Stimulated activated CD8-positive, alpha-beta memory T cell treated with anti-CD3 and anti-CD28 coated beads, Interleukin-7, amount 100 ng/mL, for 48 hours (primary cell): ENCODE results near the gene ST3GAL5.
"Not testable (repeated sequence)": the region's sequence is repeated elsewhere in the genome, so short reads cannot be mapped to it uniquely, and the experiment has no call there.

Source experiments
- DNase-seq, 2 donors: peaks; one replicate each; pipeline ENCODE4 v3.0.0-alpha.2; 2020; ENCODE audit warnings: low read depth in 1 of 2; ENCODE audit errors: extremely low read depth in 1 of 2

The ST3GAL5 gene

DNA sequence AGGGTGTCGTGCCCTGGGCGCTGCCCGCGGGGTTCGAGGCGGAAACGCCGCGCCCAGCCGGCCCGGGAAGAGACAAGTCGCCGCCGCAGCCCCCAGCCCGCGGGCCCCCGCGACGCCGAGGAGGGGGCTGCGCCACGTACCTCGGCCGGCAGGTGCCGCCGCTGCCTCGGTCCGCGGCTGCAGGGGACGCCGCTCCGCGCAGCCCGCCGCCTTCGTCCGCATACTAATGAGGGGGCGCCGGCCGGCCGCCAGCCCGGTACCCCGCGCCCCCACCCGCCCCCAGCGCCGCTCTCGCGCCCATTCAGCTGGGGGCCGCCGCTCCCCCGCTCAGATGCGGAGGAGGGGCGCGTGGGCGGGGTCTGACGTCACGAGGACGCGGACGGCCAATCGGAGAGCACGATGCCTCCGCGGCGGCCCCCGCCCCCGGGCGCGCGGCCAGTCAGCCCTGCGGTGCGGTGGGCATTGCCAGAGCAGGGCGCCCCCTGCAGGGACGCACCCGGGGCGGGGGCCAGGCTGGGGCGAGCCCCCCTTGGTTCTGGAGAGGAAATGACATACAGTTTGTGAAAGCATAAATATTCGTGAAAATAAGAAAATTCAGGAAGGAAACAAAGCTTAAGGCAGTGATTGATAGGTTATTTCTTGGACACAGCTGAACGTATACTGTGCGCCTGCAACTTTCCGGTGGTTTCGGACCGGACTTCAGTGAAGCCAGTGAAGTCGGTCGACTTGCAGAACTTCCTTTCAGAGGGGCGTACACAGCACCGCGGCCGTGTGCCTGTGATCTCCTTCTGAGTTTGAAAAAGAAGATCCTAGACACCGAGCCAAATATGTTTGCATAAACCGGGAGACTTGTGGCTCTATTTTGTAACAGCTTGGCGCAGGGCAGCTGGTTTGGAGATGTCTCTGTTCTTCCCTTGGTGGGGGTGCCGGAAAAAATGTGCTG is at the start of gene ST3GAL5:
TSS of gene ST3GAL5 (minus strand) at position 307 of the 943 bp plus-strand sequence. CDS start at position 222, 85 bp downstream.
- DNase-seq, result peak; percentile 74 to 83

DNA sequence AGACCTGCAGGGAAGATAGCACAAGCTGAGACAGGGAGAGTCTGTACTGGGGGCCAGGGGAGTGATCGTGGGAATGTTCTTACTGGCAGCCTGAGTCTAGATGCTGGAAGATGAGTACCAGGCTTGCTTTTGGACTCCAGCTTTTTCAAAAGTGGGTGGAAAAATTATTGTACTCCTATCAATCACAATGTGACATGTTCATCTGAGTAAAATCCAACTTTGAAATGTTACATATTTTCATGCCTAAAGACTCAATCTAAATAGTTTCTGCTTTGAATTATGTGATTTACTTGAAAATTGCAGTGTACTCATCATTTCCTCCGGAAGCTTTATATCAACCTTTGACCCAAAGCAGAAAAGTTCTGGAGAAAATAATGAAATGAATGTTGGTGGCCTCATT is 49.7 kb upstream of the ST3GAL5 start:
- no peak for DNase-seq

DNA sequence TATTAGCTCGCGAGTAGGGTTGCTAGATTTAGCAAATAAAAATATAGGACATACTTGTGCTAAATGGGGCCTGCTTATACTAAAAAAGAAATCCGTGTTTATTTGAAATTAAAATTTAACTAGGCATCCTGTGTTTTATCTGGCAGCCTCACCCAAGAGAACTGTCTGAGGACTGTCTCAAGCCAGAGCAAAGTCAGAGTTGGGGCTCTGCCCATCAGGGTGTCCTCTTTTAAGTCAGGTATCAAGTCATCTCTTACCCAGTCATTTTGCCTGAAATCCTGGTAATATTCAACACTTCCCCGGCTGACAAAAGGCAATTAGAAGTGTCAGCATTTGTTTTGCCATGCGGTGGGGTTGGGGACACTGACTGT is 48.3 kb upstream of the ST3GAL5 start:
- no peak for DNase-seq

DNA sequence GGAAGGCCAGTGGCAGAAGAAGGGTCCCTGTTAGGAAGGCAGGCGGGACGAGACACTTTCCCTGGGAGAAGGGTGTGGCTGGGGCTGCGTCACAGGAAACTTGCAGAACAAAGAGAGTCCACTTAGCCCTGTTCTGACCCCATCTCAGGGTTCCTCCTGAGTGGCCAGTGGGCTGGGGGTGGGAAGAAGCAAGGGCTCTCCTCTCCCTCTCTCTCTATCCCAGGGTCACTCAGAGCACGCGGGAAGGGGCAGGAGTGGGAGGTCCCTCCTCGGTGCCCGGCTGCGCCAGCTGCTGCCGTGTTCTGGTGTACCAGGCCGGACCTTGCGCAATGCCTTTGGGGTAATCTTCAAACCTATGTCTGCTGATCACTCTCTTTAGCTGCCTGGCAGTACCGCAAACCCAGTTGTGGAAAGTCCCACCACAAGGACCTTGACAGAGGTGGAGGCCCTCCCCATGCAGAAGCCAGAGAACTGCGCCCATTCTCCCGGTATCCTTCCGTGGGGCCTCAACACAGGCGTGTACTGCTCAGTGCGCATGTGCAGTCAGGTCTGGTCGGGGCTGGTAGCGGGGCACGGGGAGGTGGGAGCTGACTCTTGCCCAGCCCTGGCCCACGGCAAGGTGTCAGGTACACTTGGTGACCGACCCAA is 47.8 kb upstream of the ST3GAL5 start:
- DNase-seq, result no peak

DNA sequence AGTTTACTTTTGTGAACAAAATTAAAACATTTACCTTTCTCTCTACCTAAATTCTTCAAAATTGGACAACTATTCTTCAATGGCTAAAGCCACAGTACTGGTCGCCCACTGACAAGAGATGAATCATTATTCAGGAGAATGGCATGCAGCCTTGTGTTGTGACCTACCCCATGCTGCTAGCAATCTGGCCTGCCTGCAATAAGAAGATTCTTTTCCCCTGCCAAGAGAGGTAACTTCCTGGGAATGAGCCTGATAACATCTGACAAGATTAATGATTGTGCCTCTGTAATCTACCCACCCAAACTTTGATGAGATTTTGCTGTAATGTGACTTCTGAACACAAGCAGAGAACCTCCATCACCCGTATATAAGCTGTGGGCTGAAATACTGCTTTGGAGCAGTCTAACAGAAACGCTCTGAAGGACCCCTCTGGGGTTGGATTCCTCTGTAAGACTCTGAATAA is 47.0 kb upstream of the ST3GAL5 start:
- DNase-seq, result no peak

DNA sequence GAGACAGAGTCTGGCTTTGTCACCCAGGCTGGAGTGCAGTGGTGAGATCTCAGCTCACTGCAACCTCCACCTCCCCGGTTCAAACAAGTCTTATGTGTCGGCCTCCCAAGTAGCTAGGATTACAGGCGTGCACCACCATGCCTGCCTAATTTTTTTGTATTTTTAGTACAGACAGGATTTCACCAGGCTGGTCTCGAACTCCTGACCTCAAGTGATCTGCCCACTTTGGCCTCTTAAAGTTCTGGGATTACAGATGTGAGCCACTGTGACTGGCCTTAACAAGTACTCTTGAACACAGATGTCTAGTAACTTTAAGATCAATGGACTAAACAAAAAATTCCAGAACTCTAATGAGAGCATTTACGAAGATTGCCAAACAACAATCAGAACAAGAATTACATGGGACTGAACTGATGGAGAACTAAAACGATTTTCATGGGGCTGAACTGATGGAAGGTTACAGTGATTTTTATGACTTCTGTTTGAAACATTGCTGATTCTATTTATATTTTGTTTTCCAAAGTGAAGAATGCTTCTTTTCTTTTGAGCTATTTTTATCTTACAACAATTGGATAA is 46.5 kb upstream of the ST3GAL5 start:
- no peak for DNase-seq

DNA sequence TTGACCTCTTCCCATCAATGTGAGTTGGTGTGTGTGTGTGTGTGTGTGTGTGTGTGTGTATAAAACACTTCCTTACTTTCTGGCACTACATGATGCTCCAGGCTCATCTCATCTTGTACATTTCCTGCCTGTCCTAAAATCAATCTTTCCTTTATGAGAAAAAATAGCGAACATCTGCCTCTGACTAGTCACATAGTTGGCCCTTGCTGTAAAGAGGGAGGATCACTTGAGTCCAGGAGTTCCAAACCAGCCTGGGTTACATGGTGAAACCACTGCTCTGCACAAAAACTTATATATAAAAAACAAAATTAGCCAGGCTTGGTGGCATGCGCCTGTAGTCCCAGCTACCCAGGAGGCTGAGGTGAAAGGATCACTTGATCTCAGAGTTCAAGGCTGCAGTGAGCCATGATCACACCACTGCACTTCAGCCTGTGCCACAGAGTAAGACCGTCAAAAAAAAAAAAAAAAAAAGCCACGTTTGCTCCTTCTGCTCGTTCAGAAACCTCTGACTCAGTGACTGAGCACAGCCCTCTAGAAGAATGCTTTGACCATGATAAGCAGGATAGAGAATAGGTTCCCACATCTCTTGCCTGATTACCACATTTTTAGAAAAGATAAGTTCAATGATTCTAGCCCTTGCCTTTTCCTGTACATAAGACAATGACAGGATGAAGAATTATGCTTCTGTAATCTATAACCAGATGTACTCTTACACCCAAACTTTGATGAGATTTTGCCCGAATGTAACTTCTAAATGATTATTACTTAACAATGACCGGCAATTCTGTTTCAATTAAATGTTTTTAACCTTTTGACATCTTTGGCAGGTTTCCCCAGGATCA is 45.2 kb upstream of the ST3GAL5 start:
- DNase-seq, result peak in 1 of 2 donors; percentile 3

DNA sequence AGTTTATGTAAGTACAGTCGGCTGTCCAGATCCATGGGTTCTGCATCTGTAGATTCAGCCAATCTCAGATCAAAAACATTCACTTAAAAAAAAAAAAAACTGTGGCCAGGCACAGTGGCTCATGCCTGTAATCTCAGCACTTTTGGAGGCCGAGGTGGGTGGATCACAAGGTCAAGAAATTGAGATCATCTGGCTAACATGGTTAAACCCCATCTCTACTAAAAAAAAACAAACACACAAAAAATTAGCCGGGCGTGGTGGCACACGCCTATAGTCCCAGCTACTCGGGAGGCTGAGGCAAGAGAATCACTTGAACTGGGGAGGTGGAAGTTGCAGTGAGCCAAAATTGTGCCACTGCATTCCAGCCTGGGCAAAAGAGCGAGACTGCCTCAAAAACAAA is 42.4 kb upstream of the ST3GAL5 start:
- DNase-seq, result not testable (repeated sequence)

DNA sequence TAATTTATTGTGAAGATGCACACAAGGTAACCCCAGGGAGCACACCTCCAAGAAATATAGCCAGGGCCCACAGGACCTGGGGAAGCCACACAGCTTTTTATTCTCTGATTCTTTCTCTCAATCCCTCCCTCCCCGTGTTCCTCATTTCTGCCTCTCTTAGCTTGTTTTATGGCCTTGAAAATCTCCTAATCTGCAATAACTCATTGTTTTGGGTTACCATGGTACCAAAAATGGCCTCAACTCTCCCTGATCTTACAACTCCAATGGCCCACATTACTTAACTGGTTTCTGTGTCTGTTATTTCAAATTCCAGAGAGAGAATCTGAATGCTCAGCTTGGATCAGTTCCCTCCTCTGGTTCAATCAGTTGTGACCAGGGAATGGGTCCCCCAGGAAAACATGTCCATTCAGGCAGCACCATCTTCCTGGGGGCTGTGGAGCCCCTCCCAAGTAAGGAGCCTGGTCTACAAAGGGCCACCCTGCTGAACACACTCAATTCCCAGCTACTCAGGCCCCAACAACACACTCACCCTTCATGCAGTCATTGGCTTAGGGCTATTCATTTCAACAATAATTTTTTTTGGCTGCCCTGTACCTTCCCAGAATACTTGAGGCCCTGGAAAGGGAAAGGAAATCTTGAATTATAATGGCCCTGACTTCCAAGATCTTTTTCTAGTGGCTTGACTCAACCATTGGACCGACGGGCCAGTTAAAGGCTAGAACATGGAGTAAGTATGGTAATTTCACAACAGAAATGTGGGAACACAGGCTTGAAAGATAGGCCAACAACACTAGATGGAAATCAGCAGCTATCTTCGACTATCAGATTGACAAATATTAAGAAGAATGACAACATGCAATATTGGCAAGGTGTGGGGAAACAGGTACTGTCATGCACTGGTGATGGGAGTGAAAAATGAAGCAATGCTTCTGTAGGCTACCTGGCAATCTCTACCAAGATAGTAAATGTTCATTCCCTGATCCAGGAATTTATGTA is 41.6 kb upstream of the ST3GAL5 start:
- no peak for DNase-seq

DNA sequence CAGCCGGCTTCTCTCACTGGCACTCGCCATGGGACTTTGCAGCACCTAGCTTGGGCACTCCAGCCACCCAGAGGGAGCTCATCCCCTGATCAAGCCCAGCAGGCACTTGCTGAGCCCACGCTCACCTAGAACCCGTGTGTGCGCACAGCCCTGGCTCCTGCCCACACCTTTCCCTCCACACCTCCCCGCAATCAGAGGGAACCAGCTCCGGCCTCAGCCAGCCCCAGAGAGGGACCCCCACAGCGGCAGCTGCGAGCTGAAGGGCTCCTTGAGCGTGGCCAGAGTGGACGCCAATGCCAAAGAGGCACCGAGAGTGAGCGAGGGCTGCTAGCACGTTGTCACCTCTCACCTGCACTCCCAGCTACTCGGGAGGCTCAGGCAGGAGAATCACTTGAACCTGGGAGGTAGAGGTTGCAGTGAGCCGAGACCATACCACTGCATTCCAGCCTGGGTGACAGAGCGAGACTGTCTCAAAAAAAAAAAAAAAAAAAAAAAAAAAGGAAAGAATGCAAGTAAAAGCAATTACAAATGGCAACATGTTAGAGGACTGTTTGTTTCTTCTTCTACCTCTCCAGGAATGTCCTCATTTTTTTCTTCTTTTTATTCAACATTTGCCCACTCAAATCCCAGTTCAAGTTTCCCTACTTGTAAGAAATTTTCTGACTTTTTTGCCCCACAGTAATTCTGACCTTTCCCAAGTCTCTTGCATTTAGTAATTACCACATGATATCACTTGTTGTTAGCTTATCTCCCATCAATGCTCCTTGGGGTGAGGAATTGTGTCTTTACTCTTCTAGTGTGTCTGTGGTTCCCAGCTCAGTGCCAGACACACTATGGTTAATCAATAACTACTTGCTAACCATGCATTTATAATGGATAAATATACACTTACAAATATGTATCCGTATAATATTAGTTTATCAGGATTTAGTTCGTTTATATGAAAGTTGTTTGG is 40.6 kb upstream of the ST3GAL5 start:
- DNase-seq, result no peak

DNA sequence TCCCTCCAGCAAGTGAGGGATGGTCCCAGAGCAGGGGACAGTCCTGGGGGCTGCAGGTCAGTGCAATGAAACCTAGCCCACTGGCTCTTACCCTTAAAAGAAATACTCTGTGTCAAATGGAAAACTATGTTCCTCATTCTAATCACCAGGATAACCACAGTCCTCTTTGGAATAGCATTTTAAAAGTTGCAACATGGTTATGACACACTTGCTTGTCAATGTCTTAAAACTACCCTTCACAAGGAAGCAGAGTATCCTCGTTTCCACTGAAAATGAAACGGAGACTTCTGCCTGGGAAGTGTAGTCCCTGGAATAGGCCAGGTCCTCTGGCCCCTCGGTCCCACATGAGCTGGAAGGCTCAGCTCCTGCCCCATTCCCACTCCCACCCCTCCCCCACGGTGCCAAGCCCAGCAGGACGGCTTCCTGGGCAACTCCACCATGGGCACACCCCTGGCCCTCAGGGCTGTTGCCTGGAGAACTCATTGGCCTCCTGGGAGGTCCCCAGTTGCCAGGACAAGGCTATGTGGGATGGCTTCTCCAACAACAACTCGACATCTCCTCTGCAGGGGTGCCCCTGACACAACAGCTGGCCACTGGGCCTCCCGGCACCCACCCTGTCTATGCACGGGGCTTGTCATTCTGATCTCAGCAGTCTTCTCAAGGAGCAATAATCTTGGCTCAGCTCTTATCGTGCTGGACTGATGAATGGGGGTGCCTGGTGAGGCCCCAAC is 38.3 kb upstream of the ST3GAL5 start:
- DNase-seq, result no peak

DNA sequence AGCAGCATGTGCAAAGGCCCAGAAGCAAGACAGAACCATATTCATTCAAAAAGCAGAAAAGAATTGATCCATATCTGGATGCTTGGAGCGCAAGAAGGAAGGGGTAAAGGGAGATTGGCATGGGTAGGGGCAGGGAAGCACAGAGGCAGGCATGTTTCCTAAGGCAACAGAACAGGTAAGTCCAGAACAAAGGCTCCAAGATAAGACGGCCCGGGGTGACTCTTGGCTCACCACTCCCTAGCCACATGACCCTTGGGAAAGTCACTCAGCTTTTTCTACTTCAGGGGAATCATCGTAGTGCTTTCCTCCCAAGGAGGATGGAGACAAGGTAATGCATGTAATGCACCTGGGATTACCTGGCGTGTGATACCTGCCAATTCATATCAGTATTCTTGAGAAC is 37.7 kb upstream of the ST3GAL5 start:
- no peak for DNase-seq

DNA sequence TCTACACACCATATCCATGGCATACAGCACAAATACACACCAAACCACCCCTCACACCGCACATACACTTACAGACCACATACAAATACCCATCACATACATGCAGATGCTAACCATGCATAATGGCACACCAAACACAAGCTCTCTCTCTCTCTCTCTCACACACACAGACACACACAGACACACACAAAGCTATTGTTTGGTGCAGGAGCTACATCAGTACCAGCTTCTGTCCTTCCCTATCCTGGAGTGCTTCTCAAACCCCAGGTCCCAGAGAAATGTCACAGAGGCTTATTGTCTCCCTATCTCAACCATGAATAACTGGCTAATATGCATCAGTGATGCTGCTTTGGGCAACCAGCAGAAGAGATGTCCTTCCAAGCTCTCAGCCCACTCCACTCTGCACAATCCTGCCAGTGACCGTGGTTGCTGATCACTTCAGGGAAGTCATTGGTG is 36.5 kb upstream of the ST3GAL5 start:
- no peak for DNase-seq

DNA sequence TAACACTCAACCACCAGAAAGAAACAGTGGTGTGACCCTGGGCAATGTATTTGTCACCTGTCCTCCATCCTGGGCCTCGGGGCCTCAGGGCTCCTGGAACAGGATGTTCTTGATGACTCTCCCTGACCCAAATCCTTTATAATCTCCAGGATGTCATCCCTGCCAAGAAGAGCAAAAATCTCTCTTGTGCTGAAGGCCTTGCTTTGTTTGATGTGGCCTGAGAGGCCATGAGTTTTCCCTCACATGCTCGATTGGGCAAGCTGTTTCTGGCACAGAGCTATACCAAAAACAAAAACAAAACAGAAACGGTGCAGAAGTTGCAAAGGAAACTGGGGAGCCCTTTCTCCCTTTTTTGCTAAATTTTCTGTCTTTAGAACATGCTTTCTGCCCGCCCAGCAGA is 35.7 kb upstream of the ST3GAL5 start:
- DNase-seq, result no peak

DNA sequence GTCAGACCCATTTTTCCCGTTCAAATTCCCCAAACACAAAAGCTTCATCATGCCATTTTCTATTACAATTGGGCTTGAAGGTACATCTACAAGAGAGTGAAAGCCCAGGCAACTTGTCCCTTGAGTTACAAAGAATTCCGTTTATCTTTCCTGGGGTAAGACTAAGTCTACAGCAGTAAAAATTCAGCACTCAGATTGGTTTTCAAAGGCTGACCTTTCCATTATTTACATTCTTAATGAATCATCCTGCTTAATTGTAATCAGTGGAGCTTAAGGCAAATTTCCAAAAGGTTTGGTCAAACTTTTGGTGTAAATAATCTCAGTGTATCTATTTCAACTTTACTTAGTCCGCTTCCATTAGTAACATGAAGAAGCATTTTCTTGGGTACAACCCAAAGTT is 33.4 kb upstream of the ST3GAL5 start:
- no peak for DNase-seq

DNA sequence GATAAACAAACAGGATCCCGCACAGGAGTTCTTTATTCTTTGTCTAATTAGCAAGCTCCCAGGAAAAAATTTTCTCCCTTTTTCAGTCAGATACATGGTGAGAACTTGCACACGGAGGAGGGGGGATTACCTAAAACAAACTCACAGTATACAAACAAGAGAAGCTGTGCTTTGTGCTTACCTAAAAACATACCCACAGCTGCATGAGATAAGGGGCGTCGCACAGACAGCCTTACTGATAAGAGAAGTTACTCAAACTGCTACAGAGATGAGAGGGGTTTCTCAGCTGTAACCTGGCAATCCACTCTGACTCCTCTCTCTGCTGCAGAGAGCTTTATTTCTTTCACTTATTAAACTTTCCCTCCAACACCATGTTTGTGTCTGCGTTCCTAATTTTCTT is 32.9 kb upstream of the ST3GAL5 start:
- no peak for DNase-seq

DNA sequence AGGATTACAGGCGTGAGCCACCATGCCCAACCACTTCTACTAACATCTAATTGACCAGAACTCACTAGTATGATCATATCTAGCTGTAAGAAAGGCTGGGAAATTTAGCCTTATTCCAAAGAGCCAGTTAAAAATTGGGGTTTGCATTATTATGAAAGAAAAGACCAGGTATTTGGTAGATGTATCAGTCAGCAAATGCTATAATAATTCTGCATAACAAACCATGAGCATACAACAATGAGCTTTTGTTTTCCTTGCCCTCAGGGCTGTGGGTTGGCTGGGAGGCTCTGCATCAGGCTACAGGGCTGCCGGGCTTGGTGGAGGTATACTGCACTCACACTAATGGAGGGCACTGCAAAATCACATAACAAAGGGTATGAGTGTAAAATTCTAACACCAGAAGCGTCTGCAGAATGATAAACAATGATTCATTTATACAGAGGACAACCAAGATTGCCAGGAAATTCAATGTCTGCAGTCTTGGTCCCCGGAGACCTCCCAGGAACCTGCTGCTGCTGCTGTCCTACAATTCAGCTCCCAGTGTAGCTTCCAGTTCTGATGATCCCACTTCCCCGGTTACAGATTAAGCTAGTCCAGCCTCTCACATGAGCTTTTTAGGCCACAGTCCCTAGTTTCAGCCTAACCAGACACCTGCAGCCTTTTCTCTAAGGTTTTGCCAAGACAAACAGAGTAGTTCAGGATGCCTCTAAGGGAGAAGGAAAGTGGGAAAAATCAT is 32.2 kb upstream of the ST3GAL5 start:
- no peak for DNase-seq
